RWPE1 (cell line): Measurements from ENCODE around the gene TMEM202.
"Not testable (repeated sequence)": the region's sequence is repeated elsewhere in the genome, so short reads cannot be mapped to it uniquely, and the experiment has no call there.

ENCODE experiments used
- CTCF ChIA-PET: fragments of 350-600 bp; sonication (Branson Sonifier 250); formaldehyde crosslinking; extraction: SDS; loops from one replicate; lab custom pipeline; 2021; lab: Yijun Ruan, JAX
- POLR2A ChIA-PET: fragments of 400-600 bp; formaldehyde crosslinking; extraction: SDS; loops from one replicate; lab custom pipeline; 2020; ENCODE audit warnings: antibody characterized with exemption; ENCODE audit not compliant: low non-redundant PET; lab: Yijun Ruan, JAX
- DNase-seq: peaks from one replicate; pipeline ENCODE4 v3.0.0; 2012; ENCODE audit warnings: low spot score
- H3K27ac ChIP-seq: fragments of 450-650 bp; 2 replicates; pipeline ENCODE4 v1.5.1; 2017
- CTCF ChIP-seq: fragments of 450-650 bp; conservative IDR thresholded peaks from 2 replicates; pipeline ENCODE4 v1.5.1; 2017; ENCODE audit warnings: low read depth, mild to moderate bottlenecking

Gene TMEM202

DNA sequence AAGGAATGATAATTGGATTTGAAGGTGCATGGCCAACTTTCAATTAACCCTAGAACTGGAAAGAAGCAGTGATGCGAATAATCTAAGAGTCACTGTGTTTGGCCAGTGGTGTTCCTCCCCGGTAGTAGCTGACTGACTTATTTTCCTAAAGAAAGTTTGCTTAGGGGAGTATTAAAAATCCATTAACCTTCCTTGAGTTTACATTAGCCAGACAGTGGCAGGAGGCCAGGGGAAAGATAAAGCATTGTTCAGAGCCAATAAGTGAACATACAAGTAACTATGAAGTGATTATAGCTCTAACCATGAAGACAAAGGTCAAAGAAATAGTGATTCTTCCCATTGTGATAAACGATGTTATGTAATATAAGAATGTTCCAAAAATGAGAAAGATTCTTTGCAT lies 8.9 kb upstream of the TMEM202 start:
- no peak overlapping the region for H3K27ac ChIP-seq
- ChIA-PET POLR2A (no interaction called here), CTCF (no interaction called here)
- no peak for DNase-seq
- no peak for TF ChIP-seq CTCF

- H3K27ac ChIP-seq, POLR2A ChIA-PET, CTCF ChIA-PET, DNase-seq: not testable (repeated sequence)
Measured at GRCh38 chr15:72396331-72396730, 1.8 kb upstream of the TMEM202 start.

- H3K27ac ChIP-seq, result no peak overlapping the region
- ChIA-PET POLR2A (no interaction called here), CTCF (no interaction called here)
- TF ChIP-seq CTCF, result no peak
- no peak for DNase-seq
Measured at GRCh38 chr15:72398648-72399047, 543 bp downstream of the TMEM202 start.

DNA sequence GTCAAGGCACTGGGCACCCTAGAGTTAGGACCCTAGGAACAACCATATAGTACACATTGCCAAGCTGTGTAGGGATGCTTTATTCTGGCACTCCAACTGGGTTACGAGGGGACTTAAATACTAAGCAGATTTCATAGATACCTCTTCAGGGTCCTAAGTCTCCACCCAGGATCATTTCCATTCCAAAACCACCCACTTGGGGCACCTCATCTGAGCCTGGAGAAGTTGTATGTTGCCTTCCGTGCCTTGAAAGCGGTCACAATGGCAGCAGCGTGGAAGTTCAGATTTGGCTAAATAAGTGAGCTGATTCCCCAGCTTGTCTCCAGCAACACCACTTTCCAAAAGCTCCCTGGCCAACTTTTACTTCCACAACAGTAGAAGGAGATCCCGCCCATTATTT lies 4.6 kb downstream of the TMEM202 start:
- TF ChIP-seq CTCF, result no peak
- no peak overlapping the region for H3K27ac ChIP-seq
- DNase-seq, result no peak
- ChIA-PET CTCF (interaction anchor here (0.6 kb wide), 1 partner anchor 83 kb away, joined by 3 read pairs; no protein-coding TSS in a partner anchor), POLR2A (no interaction called here)

DNA sequence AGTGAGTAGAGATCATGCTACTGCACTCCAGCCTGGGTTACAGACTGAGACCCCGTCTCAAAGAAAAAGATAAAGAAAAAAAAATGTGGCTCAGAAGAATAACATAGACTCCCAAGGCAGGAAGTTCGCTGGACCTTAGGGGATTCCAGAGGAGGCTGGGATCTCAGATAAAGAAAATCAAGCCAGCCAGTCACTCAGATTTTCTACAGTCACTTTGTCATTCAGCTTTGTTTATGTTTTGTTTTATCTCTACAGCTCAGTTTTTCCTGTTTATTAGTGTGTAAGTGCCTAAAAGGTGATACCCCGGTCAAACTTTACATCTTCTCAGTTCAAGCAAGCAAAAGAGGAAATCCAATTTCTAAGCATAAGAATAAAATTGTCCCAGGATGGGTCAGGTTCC lies 6.3 kb downstream of the TMEM202 start:
- ChIA-PET POLR2A (no interaction called here), CTCF (interaction anchor here (0.7 kb wide), 1 partner anchor 196 kb away, joined by 7 read pairs; no protein-coding TSS in a partner anchor)
- no peak overlapping the region for H3K27ac ChIP-seq
- no peak for DNase-seq
- TF ChIP-seq CTCF, result no peak

GRCh38 chr15:72404841-72405240 lies 6.7 kb downstream of the TMEM202 start:
- H3K27ac ChIP-seq, result no peak overlapping the region
- DNase-seq, result no peak
- ChIA-PET CTCF (interaction anchor here (0.6 kb wide), 1 partner anchor 360 kb away, joined by 3 read pairs; no protein-coding TSS in a partner anchor), POLR2A (no interaction called here)
- TF ChIP-seq CTCF, result no peak

- no peak for TF ChIP-seq CTCF
- CTCF ChIA-PET, result interaction anchor here (0.6 kb wide), 1 partner anchor 88 kb away, joined by 3 read pairs; no protein-coding TSS in a partner anchor
- POLR2A ChIA-PET, result no interaction called here
Measured at GRCh38 chr15:72406936-72407335, 8.8 kb downstream of the TMEM202 start.

More at GRCh38 chr15:72406936-72407335, 8.8 kb downstream of the TMEM202 start:
- DNase-seq, result no peak
- H3K27ac ChIP-seq, result no peak overlapping the region
